ENCODE results near the gene STRA8.

STRA8 gene

GRCh38 chr7:135233570-135233969 lies at the start of gene STRA8:
Gene STRA8 (plus strand): TSS chr7:135233838. CDS start chr7:135240525, 6,687 bp downstream.
- peak in 1 of 10 donors; percentile 66 for DNase-seq
- intact Hi-C loops (cut with DNase I), result no loop called here

GRCh38 chr7:135184254-135184841 lies 49.3 kb upstream of the STRA8 start:
- intact Hi-C loops (cut with DNase I), result no loop called here
- peak in 1 of 10 donors; percentile 70 for DNase-seq

- intact Hi-C loops (cut with DNase I), result no loop called here
- peak in 1 of 10 donors; percentile 66 for DNase-seq
Observed at GRCh38 chr7:135185471-135186260, 48.0 kb upstream of the STRA8 start.

- intact Hi-C loops (cut with DNase I), result no loop called here
- DNase-seq, result no peak
Observed at GRCh38 chr7:135186261-135186540, 47.4 kb upstream of the STRA8 start.

GRCh38 chr7:135186841-135187253 lies 46.8 kb upstream of the STRA8 start:
- peak in 1 of 10 donors; percentile 62 for DNase-seq
- intact Hi-C loops (cut with DNase I), result no loop called here

GRCh38 chr7:135188298-135188984 lies 45.2 kb upstream of the STRA8 start:
- DNase-seq, result peak in 1 of 10 donors; percentile 70
- intact Hi-C loops (cut with DNase I), result no loop called here

GRCh38 chr7:135189221-135189662 lies 44.4 kb upstream of the STRA8 start:
- DNase-seq, result peak in 1 of 10 donors; percentile 68
- intact Hi-C loops (cut with DNase I), result no loop called here

- peak in 1 of 10 donors; percentile 13 for DNase-seq
- intact Hi-C loops (cut with DNase I), result no loop called here
Observed at GRCh38 chr7:135189961-135190360, 43.7 kb upstream of the STRA8 start.

- intact Hi-C loops (cut with DNase I), result no loop called here
- DNase-seq, result no peak
Observed at GRCh38 chr7:135190703-135191102, 42.9 kb upstream of the STRA8 start.

- peak in 1 of 10 donors; percentile 35 for DNase-seq
- intact Hi-C loops (cut with DNase I), result no loop called here
Observed at GRCh38 chr7:135192914-135193536, 40.6 kb upstream of the STRA8 start.

GRCh38 chr7:135193615-135194081 lies 40.0 kb upstream of the STRA8 start:
- DNase-seq, result no peak
- intact Hi-C loops (cut with DNase I), result no loop called here

- DNase-seq, result peak in 1 of 10 donors; percentile 33
- intact Hi-C loops (cut with DNase I), result no loop called here
Observed at GRCh38 chr7:135194494-135195095, 39.0 kb upstream of the STRA8 start.

GRCh38 chr7:135195156-135195555 lies 38.5 kb upstream of the STRA8 start:
- intact Hi-C loops (cut with DNase I), result no loop called here
- no peak for DNase-seq

- intact Hi-C loops (cut with DNase I), result no loop called here
- DNase-seq, result no peak
Observed at GRCh38 chr7:135195968-135196629, 37.5 kb upstream of the STRA8 start.

- intact Hi-C loops (cut with DNase I), result no loop called here
- no peak for DNase-seq
Observed at GRCh38 chr7:135197343-135197742, 36.3 kb upstream of the STRA8 start.

- intact Hi-C loops (cut with DNase I), result no loop called here
- no peak for DNase-seq
Observed at GRCh38 chr7:135197906-135198655, 35.6 kb upstream of the STRA8 start.

- DNase-seq, result no peak
- intact Hi-C loops (cut with DNase I), result no loop called here
Observed at GRCh38 chr7:135199439-135199838, 34.2 kb upstream of the STRA8 start.

GRCh38 chr7:135200821-135201331 lies 32.8 kb upstream of the STRA8 start:
- no peak for DNase-seq
- intact Hi-C loops (cut with DNase I), result no loop called here

GRCh38 chr7:135201350-135201749 lies 32.3 kb upstream of the STRA8 start:
- intact Hi-C loops (cut with DNase I), result no loop called here
- no peak for DNase-seq
